ENCODE measurements around the gene SUGCT. TPM values are rescaled to one million over a fixed set of nuclear protein-coding genes. Genes with fewer than 3 reads are reported as not detected.
"Not testable (repeated sequence)": the region's sequence is repeated elsewhere in the genome, so short reads cannot be mapped to it uniquely, and the experiment has no call there.

The SUGCT gene
- total and polyA plus RNA-seq, 9 of the 15 experiments (the other 6 are each of a cell fraction or from before 2014, with no cell fraction given): 0.58 to 2.5 (median 1.4) TPM

GRCh38 chr7:40650903-40651302 lies 516.1 kb downstream of the SUGCT start:
- FAIRE-seq; DNase-seq (ENCODE audit: extremely low read depth in 1 of 4, low spot score in 3 of 4); H3K27ac ChIP-seq (ENCODE audit: extremely low read depth, low read depth, low read length); H3K9me3 ChIP-seq (replicated peaks; ENCODE audit: control insufficient read depth, insufficient read depth, low read depth, low read length); in situ Hi-C loops (cut with MboI); H3K27me3 ChIP-seq (ENCODE audit: control insufficient read depth in 2 of 2, insufficient read depth in 2 of 2, low read length in 2 of 2); H3K36me3 ChIP-seq (ENCODE audit: control insufficient read depth, insufficient read depth, low read length); CTCF ChIA-PET (ENCODE audit: low intra/inter-chr PET ratio); H3K4me2 ChIP-seq (ENCODE audit: insufficient read depth, low read length); ATAC-seq; POLR2A ChIA-PET; intact Hi-C loops (cut with micrococcal nuclease); H3K79me2 ChIP-seq (ENCODE audit: control insufficient read depth, insufficient read depth, low read length); H3K4me3 ChIP-seq; H2AFZ ChIP-seq (ENCODE audit: low read depth, low read length); H3K9ac ChIP-seq (ENCODE audit: insufficient read depth in 1 of 2, low read depth in 2 of 2, low read length in 2 of 2); H4K20me1 ChIP-seq (replicated peaks; ENCODE audit: control insufficient read depth, insufficient read depth, low read length); BruUV-seq (replicated peaks); H3K4me1 ChIP-seq (replicated peaks in 1 of 2; ENCODE audit: control insufficient read depth in 2 of 2, insufficient read depth in 2 of 2, low read length in 2 of 2); H3K9me1 ChIP-seq (ENCODE audit: control insufficient read depth, insufficient read depth, low read length): not testable (repeated sequence)
- WGBS (ENCODE audit: insufficient coverage, low coverage, missing lambda C conversion rate): 0% methylated on average over 1 of the region's 1 CpG
- TF ChIP-seq ZNF146 (CRISPR knock-in tag; IDR thresholded peaks at IDR 0.05; ENCODE audit: unreplicated experiment): peak; percentile 38

GRCh38 chr7:40654171-40654570 lies 519.4 kb downstream of the SUGCT start:
- no peaks in the 10 kb centered on the region for H3K9me3 ChIP-seq (replicated peaks; ENCODE audit: control insufficient read depth, insufficient read depth, low read depth, low read length)
- H4K20me1 ChIP-seq (replicated peaks; ENCODE audit: control insufficient read depth, insufficient read depth, low read length): no peaks in the 10 kb centered on the region
- H3K4me2 ChIP-seq (ENCODE audit: insufficient read depth, low read length): no peak overlapping the region
- no peaks in the 10 kb centered on the region for H3K9me1 ChIP-seq (ENCODE audit: control insufficient read depth, insufficient read depth, low read length)
- H3K27ac ChIP-seq (ENCODE audit: extremely low read depth, low read depth, low read length): no peak overlapping the region
- no peak overlapping the region for H3K4me3 ChIP-seq
- H3K79me2 ChIP-seq (ENCODE audit: control insufficient read depth, insufficient read depth, low read length): no peaks in the 10 kb centered on the region
- ATAC-seq (no peak), DNase-seq (ENCODE audit: extremely low read depth in 1 of 4, low spot score in 3 of 4) (no peak), FAIRE-seq (no peak)
- H2AFZ ChIP-seq (ENCODE audit: low read depth, low read length): no peak overlapping the region
- CTCF ChIA-PET (ENCODE audit: low intra/inter-chr PET ratio): no interaction called here
- H3K27me3 ChIP-seq (ENCODE audit: control insufficient read depth in 2 of 2, insufficient read depth in 2 of 2, low read length in 2 of 2): no peaks in the 10 kb centered on the region
- WGBS (ENCODE audit: insufficient coverage, low coverage, missing lambda C conversion rate): 0% methylated on average over 4 of the region's 4 CpGs
- in situ Hi-C loops (cut with MboI) (no loop called here), intact Hi-C loops (cut with micrococcal nuclease) (no loop called here)
- BruUV-seq (replicated peaks): no TSS peak
- no peaks in the 10 kb centered on the region for H3K4me1 ChIP-seq (replicated peaks in 1 of 2; ENCODE audit: control insufficient read depth in 2 of 2, insufficient read depth in 2 of 2, low read length in 2 of 2)
- POLR2A ChIA-PET: interaction anchor here (0.9 kb wide), 1 partner anchor 17 kb away, joined by 3 read pairs; no protein-coding TSS in a partner anchor
- no peak overlapping the region for H3K9ac ChIP-seq (ENCODE audit: insufficient read depth in 1 of 2, low read depth in 2 of 2, low read length in 2 of 2)
- no peaks in the 10 kb centered on the region for H3K36me3 ChIP-seq (ENCODE audit: control insufficient read depth, insufficient read depth, low read length)
- TF ChIP-seq KHSRP (IDR thresholded peaks at IDR 0.05): no peak
- TF ChIP-seq IRF2 (CRISPR knock-in tag; IDR thresholded peaks at IDR 0.05): no peak
- no peak for TF ChIP-seq PURB (CRISPR knock-in tag; IDR thresholded peaks at IDR 0.05; ENCODE audit: low read depth)
- TF ChIP-seq ARID3B (CRISPR knock-in tag; IDR thresholded peaks at IDR 0.05; ENCODE audit: borderline replicate concordance): no peak
- TF ChIP-seq ZNF644 (tag; IDR thresholded peaks at IDR 0.05; ENCODE audit: low read depth): no peak
- TF ChIP-seq, protein P1, sequence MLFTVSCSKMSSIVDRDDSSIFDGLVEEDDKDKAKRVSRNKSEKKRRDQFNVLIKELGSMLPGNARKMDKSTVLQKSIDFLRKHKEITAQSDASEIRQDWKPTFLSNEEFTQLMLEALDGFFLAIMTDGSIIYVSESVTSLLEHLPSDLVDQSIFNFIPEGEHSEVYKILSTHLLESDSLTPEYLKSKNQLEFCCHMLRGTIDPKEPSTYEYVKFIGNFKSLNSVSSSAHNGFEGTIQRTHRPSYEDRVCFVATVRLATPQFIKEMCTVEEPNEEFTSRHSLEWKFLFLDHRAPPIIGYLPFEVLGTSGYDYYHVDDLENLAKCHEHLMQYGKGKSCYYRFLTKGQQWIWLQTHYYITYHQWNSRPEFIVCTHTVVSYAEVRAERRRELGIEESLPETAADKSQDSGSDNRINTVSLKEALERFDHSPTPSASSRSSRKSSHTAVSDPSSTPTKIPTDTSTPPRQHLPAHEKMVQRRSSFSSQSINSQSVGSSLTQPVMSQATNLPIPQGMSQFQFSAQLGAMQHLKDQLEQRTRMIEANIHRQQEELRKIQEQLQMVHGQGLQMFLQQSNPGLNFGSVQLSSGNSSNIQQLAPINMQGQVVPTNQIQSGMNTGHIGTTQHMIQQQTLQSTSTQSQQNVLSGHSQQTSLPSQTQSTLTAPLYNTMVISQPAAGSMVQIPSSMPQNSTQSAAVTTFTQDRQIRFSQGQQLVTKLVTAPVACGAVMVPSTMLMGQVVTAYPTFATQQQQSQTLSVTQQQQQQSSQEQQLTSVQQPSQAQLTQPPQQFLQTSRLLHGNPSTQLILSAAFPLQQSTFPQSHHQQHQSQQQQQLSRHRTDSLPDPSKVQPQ (CRISPR knock-in tag; IDR thresholded peaks at IDR 0.05; ENCODE audit: borderline replicate concordance): no peak
- no peak for TF ChIP-seq MTA2 (IDR thresholded peaks at IDR 0.05; ENCODE audit: low read depth)
- no peak for TF ChIP-seq MEF2D (tag; conservative IDR thresholded peaks at IDR 0.05; ENCODE audit: low read depth)
- no peak for TF ChIP-seq SLC30A9 (CRISPR knock-in tag; IDR thresholded peaks at IDR 0.05)

Data from K562 (cell line).